GM12878 (cell line): ENCODE results near the gene NDUFB2. TPM values are rescaled to one million over a fixed set of nuclear protein-coding genes. Genes with fewer than 3 reads are reported as not detected.

Source experiments
- ATF2 ChIP-seq: IDR thresholded peaks from 2 replicates; pipeline ENCODE4 v1.6.1; 2012; ENCODE audit warnings: low read length, inconsistent platforms
- CUX1 ChIP-seq: IDR thresholded peaks from 2 replicates; pipeline ENCODE4 v1.6.1; 2012; ENCODE audit warnings: improper control_type of control experiment, low read depth, low read length; ENCODE audit not compliant: insufficient replicate concordance
- SPI1 ChIP-seq: IDR thresholded peaks from 2 replicates; pipeline ENCODE4 v1.6.1; 2011; ENCODE audit warnings: low read depth, mild to moderate bottlenecking, low read length, moderate library complexity, borderline replicate concordance; ENCODE audit not compliant: insufficient read depth
- SUPT20H ChIP-seq: IDR thresholded peaks from 2 replicates; pipeline ENCODE4 v1.6.1; 2011; ENCODE audit warnings: low read depth, mild to moderate bottlenecking, low read length, moderate library complexity, borderline replicate concordance; ENCODE audit not compliant: control insufficient read depth
- polyA plus RNA-seq, 11 experiments: library from polyadenylated mRNA; depleted of rRNA in 4 of 11; unstranded in 6 of 11; stranded (reverse) in 5 of 11; fragments of >200 nt; fragmentation: Nextera tagmentation in 4 of 11; fragmentation: Illumina TruSeq in 1 of 11; extraction: Ambion mirVana in 4 of 11; extraction: Trizol in 1 of 11; gene quantifications; 1 replicate in 1 of 11; 2 replicates in 10 of 11; pipeline versions ENCODE4 v1.2.1 to v1.2.3, GENCODE V29; 2011 to 2016; ENCODE audit warnings: inconsistent platforms in 2 of 11, missing spikeins in 2 of 11, low read depth in 1 of 11
- total RNA-seq, 4 experiments: library from RNA; depleted of rRNA in 3 of 4; stranded (reverse); fragments of >200 nt in 3 of 4; fragmentation: Illumina TruSeq in 1 of 4; extraction: Trizol in 1 of 4; gene quantifications; 2 replicates each; pipeline versions ENCODE4 v1.2.1 to v1.2.3, GENCODE V29; 2013 to 2021

Gene NDUFB2
- total and polyA plus RNA-seq, 10 of the 15 experiments (the other 5 are each of a cell fraction or from before 2014, with no cell fraction given), result 109 to 1,236 (median 323) TPM

GRCh38 chr7:140656548-140657515, 39.7 kb upstream of the NDUFB2 start (continued):
- no peak for TF ChIP-seq SUPT20H
- no peak for TF ChIP-seq CUX1
- TF ChIP-seq ATF2, result no peak
- TF ChIP-seq SPI1, result peak; percentile 69
